Right lobe of liver (tissue), 6 donors: Measurements from ENCODE around the gene C14orf132. TPM values are rescaled to one million over a fixed set of nuclear protein-coding genes. Genes with fewer than 3 reads are reported as not detected.
A peak's percentile ranks its signal among the peaks of the same experiment; 100 is the strongest.

Source experiments
- ATAC-seq, 4 donors: fragments of 200-7000 bp; cut with Tn5 transposase; one replicate each; pipeline ENCODE4 v1.9.1; 2020; ENCODE audit warnings: mild to moderate bottlenecking in 4 of 4, moderate library complexity in 4 of 4
- DNase-seq, 3 donors: peaks; one replicate each; pipeline ENCODE4 v3.0.0-alpha.2; 2020
- H3K27ac ChIP-seq, 3 donors: fragments of 200-600 bp; one replicate each; pipeline ENCODE4 v1.8.0; 2022
- H3K27me3 ChIP-seq, 2 donors: fragments of 200-600 bp; one replicate each; pipeline ENCODE4 v1.8.0; 2022
- H3K36me3 ChIP-seq, 4 donors: fragments of 200-600 bp; sonication (generic) in 1 of 4; one replicate each; pipeline versions ENCODE4 v1.5.1 to v1.8.0; 2017 to 2022; ENCODE audit warnings: control low read depth in 1 of 4
- H3K4me1 ChIP-seq, 4 donors: fragments of 200-600 bp; sonication (generic) in 1 of 4; one replicate each; pipeline versions ENCODE4 v1.5.1 to v1.8.0; 2017 to 2022; ENCODE audit warnings: control low read depth in 1 of 4
- H3K4me3 ChIP-seq, 3 donors: fragments of 200-600 bp; one replicate each; pipeline ENCODE4 v1.8.0; 2022
- H3K9me3 ChIP-seq, 4 donors: fragments of 200-600 bp; sonication (generic) in 1 of 4; one replicate each; pipeline versions ENCODE4 v1.5.1 to v1.8.0; 2017 to 2022; ENCODE audit warnings: control low read depth in 1 of 4
- POLR2A ChIP-seq: fragments of 450-650 bp; IDR thresholded peaks from one replicate; pipeline ENCODE4 v1.6.1; 2017; ENCODE audit warnings: antibody characterized with exemption, mild to moderate bottlenecking
- WGBS: methylation state at CpG from one replicate; pipeline ENCODE4 v1.1.6; 2018; ENCODE audit warnings: low coverage, low lambda C conversion rate; ENCODE audit not compliant: insufficient coverage; ENCODE audit errors: missing lambda C conversion rate; 5-methylcytosine and 5-hydroxymethylcytosine counted together
- intact Hi-C, 2 donors: fragments of 100-400 bp; cut with DNase I; formaldehyde crosslinking; loops; one replicate each; pipeline versions ENCODE4 v1.11.2 to v1.14.1; 2022
- total RNA-seq, 6 experiments: library from RNA; depleted of rRNA in 2 of 6; stranded (reverse); fragments of >200 nt in 2 of 6; fragmentation: NEBNext Ultra II Directional in 3 of 6; extraction: Animal tissue kit (Norgen Biotek cat#: 25700) in 3 of 6; gene quantifications; one replicate each; pipeline versions ENCODE4 v1.1.0 to v1.2.4, GENCODE V29; 2016 to 2023
- TF ChIP-seq, protein P1 (sequence below), 4 donors: fragments of 200-600 bp in 3 of 4; fragments of 450-650 bp in 1 of 4; IDR thresholded peaks; one replicate each; pipeline versions ENCODE4 v1.5.1 to v1.8.0; 2016 to 2022; ENCODE audit warnings: antibody characterized with exemption in 4 of 4, mild to moderate bottlenecking in 2 of 4
- donor health status: DM: no; HTN: yes; CAD: no.
- donor health status: DM: no; HTN: no; CAD: no.
- donor health status: DM: no; HTN: no; CAD: no.
- donor health status: DM: no; HTN: yes; CAD: no.
- donor health status: DM: no; HTN: yes; CAD: no.

The C14orf132 gene
- total RNA-seq, 6 experiments from 2014 or later = 1.7 to 6.9 (median 3.3) TPM

DNA sequence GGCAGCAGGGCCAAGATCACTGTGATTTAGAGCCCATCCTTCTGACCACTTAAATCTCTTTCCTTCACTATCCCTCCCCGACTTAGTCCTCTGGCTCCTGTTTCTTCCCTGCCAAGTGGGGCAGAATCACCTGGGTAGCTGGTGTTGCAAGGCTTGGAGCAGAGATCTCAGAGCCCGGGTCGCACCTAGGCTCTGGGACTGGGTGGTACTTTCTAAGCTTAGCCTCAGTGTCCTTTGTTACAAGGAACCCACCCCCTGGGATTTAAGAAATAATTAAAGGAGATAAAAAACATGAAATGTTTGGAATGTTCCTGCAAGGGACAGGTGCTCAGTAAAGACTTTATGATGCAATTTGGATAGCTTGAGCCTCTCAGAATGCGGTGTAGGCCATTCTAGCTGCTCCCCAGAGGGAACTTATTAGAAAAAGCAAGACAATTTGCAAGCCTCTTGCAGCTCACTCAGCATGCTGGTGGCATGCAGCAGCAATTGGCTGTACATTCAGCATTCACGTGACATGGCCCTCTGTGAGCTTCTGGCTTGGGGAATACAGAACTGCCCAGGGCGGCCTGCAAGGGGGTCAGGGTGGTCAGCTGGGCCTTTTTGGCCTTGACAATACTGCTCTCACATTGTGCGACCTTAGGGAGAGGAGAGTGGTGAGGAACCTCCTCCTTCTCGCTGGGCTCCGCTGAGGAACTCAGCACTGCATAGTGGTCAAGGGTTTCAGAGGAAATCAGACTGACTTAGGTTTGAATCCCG, 16.8 kb downstream of the C14orf132 start:
- peaks cover 0 to 5% (median 0%) of the 10 kb centered on the region in 4 donors for H3K4me1 ChIP-seq
- H3K27me3 ChIP-seq = no peaks in the 10 kb centered on the region
- ATAC-seq (no peak), DNase-seq (no peak)
- 53% methylated on average over 5 of the region's 10 CpGs for WGBS
- H3K36me3 ChIP-seq = no peaks in the 10 kb centered on the region
- no peak overlapping the region for H3K27ac ChIP-seq
- no peak overlapping the region for H3K4me3 ChIP-seq
- TF ChIP-seq POLR2A = no peak
- TF ChIP-seq, protein P1, sequence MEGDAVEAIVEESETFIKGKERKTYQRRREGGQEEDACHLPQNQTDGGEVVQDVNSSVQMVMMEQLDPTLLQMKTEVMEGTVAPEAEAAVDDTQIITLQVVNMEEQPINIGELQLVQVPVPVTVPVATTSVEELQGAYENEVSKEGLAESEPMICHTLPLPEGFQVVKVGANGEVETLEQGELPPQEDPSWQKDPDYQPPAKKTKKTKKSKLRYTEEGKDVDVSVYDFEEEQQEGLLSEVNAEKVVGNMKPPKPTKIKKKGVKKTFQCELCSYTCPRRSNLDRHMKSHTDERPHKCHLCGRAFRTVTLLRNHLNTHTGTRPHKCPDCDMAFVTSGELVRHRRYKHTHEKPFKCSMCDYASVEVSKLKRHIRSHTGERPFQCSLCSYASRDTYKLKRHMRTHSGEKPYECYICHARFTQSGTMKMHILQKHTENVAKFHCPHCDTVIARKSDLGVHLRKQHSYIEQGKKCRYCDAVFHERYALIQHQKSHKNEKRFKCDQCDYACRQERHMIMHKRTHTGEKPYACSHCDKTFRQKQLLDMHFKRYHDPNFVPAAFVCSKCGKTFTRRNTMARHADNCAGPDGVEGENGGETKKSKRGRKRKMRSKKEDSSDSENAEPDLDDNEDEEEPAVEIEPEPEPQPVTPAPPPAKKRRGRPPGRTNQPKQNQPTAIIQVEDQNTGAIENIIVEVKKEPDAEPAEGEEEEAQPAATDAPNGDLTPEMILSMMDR (IDR thresholded peaks at IDR 0.05) = no peak
- intact Hi-C loops = no loop called here
- no peaks in the 10 kb centered on the region for H3K9me3 ChIP-seq

DNA sequence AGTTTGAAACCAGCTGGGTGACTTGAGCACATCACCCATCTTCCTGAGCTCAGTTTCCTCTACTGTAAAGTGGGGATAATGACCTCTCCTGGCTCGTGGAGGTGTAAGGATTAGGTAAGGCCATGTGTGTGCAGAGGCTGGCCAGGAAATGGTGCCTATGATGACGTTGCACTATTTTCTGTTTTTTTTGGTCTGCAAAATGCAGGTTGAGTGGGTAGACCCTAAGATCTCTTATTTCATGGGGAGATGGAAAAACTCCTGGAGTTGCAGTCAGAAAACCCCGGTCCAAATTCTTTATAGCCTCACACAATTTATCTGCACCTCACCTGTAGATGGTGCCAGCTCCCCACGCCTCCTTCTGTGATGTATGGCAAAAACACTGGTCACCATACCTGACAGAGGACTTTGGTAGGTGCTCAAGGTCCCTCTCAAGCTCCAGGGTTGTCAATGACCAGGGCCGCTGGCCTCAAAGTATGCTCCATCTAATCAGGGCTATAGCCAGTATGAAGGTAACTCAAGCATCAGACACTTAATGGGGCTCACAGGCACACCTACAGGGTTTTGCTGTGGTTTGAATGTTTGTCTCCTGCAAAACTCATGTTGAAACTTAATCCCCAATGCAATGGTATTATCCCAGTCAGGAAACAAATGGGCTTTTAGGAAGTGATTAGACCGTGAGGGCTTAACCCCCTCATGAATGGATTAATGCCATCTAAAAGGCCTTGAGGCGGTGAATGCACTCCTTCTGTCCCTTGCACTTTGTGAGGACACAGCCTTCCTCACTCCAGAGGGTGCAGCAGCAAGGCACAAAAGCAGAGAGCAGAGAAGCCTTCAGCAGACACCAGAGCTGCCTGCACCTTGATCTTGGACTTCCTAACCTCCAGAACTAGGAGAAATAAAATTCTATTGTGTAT, 17.6 kb downstream of the C14orf132 start:
- ATAC-seq (peak; percentile 63 to 89 (median 73)), DNase-seq (peak in 1 of 3 donors; percentile 59)

DNA sequence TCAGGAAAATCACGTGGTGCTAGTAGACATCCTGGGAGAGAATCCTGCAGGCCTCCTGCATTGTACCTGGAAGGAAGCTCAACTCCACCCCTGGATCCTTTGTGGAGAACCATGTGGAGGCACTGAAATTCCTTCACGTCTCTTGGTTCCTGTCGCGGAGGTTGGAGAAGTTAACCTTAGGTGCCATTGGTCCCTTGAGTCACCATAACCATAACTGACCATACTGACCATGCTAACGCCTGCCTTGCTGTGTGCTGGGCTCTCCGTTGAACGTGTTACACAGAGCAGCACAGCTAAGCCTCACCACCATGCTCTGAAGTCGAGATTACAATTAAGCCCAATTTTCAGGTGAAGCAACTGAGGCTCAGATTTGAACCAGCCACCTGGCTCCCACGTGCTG, 18.6 kb downstream of the C14orf132 start:
- DNase-seq = no peak
- H3K36me3 ChIP-seq = no peaks in the 10 kb centered on the region

More for the DNA sequence above, 17.6 kb downstream of the C14orf132 start:
- H3K4me3 ChIP-seq = no peak overlapping the region
- intact Hi-C loops = no loop called here
- 56% methylated on average over 6 of the region's 7 CpGs for WGBS
- no peaks in the 10 kb centered on the region for H3K36me3 ChIP-seq
- no peaks in the 10 kb centered on the region for H3K27me3 ChIP-seq
- TF ChIP-seq, protein P1 (IDR thresholded peaks at IDR 0.05) = peak in 3 of 4 donors; percentile 25 to 51 (median 30)
- no peak for TF ChIP-seq POLR2A
- no peaks in the 10 kb centered on the region for H3K9me3 ChIP-seq
- H3K27ac ChIP-seq = no peak overlapping the region
- peaks cover 0 to 5% (median 0%) of the 10 kb centered on the region in 4 donors for H3K4me1 ChIP-seq

DNA sequence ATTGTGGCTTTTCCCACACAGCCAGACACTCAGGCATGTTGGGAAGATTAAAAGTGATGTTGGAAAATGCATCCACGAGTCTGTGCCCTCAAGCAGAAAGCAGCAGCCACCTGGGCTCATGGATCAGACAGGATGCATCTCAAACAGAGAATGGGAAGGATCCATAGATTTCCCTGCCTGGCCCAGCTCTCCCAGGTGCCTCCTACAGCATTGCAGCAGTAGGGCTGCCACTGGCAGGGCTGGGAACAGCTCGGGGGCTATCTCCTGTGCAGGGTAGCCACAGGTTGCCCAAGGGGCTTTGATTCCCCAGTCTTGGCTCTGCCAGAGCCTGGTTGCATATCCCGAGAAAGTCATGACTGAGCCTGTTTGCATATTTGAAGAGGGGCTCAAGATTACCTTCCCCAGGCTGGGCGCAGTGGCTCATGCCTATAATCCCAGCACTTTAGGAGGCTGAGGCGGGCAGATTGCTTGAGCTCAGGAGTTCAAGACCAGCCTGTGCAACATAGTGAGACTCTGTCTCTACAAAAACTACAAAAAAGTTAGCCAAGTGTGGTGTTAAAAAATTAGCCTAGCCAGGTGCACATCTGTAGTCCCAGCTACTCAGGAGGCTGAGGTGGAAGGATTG, 19.5 kb downstream of the C14orf132 start:
- Histone ChIP-seq H3K4me1 (peaks cover 0 to 5% (median 0%) of the 10 kb centered on the region in 4 donors), H3K4me3 (no peak overlapping the region), H3K36me3 (no peaks in the 10 kb centered on the region), H3K27me3 (no peaks in the 10 kb centered on the region), H3K27ac (no peak overlapping the region), H3K9me3 (no peaks in the 10 kb centered on the region)
- TF ChIP-seq POLR2A = no peak
- TF ChIP-seq, protein P1 (IDR thresholded peaks at IDR 0.05) = no peak
- intact Hi-C loops = no loop called here
- WGBS = 85% methylated on average over 3 of the region's 5 CpGs
- DNase-seq (no peak), ATAC-seq (no peak)

More for the DNA sequence above, 18.6 kb downstream of the C14orf132 start:
- intact Hi-C loops = no loop called here
- ATAC-seq = no peak
- Histone ChIP-seq H3K9me3 (no peaks in the 10 kb centered on the region), H3K27ac (no peak overlapping the region), H3K4me1 (peaks cover 0 to 5% (median 0%) of the 10 kb centered on the region in 4 donors), H3K27me3 (no peaks in the 10 kb centered on the region), H3K4me3 (no peak overlapping the region)
- TF ChIP-seq, protein P1 (IDR thresholded peaks at IDR 0.05) = no peak
- no peak for TF ChIP-seq POLR2A
- 95% methylated on average over 5 of the region's 9 CpGs for WGBS
